Upper lobe of left lung (tissue), 6 donors: ENCODE results near the gene GLP2R. TPM values are rescaled to one million over a fixed set of nuclear protein-coding genes. Genes with fewer than 3 reads are reported as not detected.

Experiments
- ATAC-seq, 2 donors: fragments of 200-7000 bp; cut with Tn5 transposase; one replicate each; pipeline ENCODE4 v1.9.1; 2022; ENCODE audit warnings: mild to moderate bottlenecking in 2 of 2, moderate library complexity in 2 of 2; ENCODE audit not compliant: low FRiP score in 2 of 2
- DNase-seq, 2 donors: peaks; one replicate each; pipeline ENCODE4 v3.0.0-alpha.2; 2019 to 2020
- H3K27ac ChIP-seq, 4 donors: fragments of 200-600 bp; sonication (generic); one replicate each; pipeline ENCODE4 v1.5.1; 2016 to 2019
- H3K27me3 ChIP-seq, 4 donors: fragments of 200-600 bp; sonication (generic); one replicate each; pipeline ENCODE4 v1.5.1; 2017 to 2019
- H3K36me3 ChIP-seq, 4 donors: fragments of 200-600 bp; sonication (generic); one replicate each; pipeline ENCODE4 v1.5.1; 2016 to 2019
- H3K4me1 ChIP-seq, 4 donors: fragments of 200-600 bp; sonication (generic); one replicate each; pipeline ENCODE4 v1.5.1; 2018 to 2019
- H3K4me3 ChIP-seq, 4 donors: fragments of 200-600 bp; sonication (generic); one replicate each; pipeline ENCODE4 v1.5.1; 2017 to 2019; ENCODE audit warnings: mild to moderate bottlenecking in 2 of 4, moderate library complexity in 1 of 4
- H3K9me3 ChIP-seq, 4 donors: fragments of 200-600 bp; sonication (generic); one replicate each; pipeline ENCODE4 v1.5.1; 2018 to 2019
- EP300 ChIP-seq, 4 donors: sonication (generic); formaldehyde crosslinking; IDR thresholded peaks; one replicate each; pipeline ENCODE4 v1.5.1; 2017; ENCODE audit warnings: antibody characterized with exemption in 4 of 4, control low read depth in 2 of 4
- POLR2A ChIP-seq, 4 donors: fragments of 450-650 bp; IDR thresholded peaks; one replicate each; pipeline ENCODE4 v1.5.1; 2016 to 2017; ENCODE audit warnings: antibody characterized with exemption in 4 of 4, mild to moderate bottlenecking in 2 of 4
- POLR2AphosphoS5 ChIP-seq, 2 donors: sonication (generic); formaldehyde crosslinking; IDR thresholded peaks; one replicate each; pipeline ENCODE4 v1.5.1; 2017; ENCODE audit warnings: antibody characterized with exemption in 2 of 2
- WGBS, 2 donors: methylation state at CpG; one replicate each; pipeline ENCODE4 v1.1.5; 2017 to 2018; 5-methylcytosine and 5-hydroxymethylcytosine counted together
- total RNA-seq, 6 donors: library from RNA; depleted of rRNA in 4 of 6; stranded (reverse); fragments of >200 nt in 4 of 6; gene quantifications; one replicate each; pipeline versions ENCODE4 v1.1.0 to v1.2.1, GENCODE V29; 2016 to 2021
- TF ChIP-seq, protein P1 (sequence below), 6 experiments: fragments of 450-650 bp in 4 of 6; fragments of 200-600 bp in 2 of 6; sonication (generic) in 2 of 6; IDR thresholded peaks; one replicate each; pipeline ENCODE4 v1.5.1; 2016 to 2019; ENCODE audit warnings: antibody characterized with exemption in 6 of 6
- donor health status: DM: no; HTN: no; CAD: no; lungs with moderate emphysema.
- donor health status: DM: no; HTN: yes; CAD: no; lungs with severe emphysema.

GLP2R gene
- total RNA-seq, 6 donors from 2014 or later: 0.30 to 2.0 (median 0.78) TPM; not detected in 2

DNA sequence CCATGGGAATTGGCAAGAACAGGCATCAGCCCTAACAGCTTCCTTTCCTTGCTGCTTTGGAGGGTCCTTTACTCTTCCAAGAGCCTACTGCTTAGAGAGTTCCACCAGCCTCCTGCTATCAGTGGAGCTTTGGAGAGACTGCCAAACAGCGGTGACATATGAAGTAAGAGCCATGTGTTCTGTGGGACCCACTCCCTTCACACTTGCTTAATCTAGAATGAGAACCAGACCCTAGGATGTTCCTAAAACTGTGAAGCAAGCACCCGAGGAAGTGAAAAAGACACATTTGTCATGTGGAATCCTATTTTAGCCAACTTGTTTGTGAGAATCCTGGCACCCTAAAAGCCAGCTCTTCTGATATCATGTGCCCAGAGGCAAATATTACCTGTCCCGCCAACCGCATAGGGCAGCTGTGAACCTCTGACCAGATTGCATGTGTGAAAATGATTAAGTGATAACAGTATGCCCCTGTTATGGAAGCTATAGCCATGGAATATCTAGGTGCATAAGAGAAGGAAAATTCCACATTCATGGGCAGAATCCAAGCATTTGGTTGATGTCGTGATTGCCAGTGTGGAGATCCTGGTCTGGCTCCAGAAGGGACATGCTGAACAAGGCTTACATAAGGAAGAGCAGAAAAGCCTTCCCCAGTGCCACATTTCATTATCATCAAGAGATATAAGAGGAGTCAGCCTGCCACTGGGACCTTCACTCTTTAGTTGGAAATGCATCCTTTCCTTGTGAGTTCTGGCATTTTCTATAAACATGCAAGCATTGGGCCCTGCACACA lies 60.6 kb downstream of the GLP2R start:
- no peak for ATAC-seq
- TF ChIP-seq, protein P1, sequence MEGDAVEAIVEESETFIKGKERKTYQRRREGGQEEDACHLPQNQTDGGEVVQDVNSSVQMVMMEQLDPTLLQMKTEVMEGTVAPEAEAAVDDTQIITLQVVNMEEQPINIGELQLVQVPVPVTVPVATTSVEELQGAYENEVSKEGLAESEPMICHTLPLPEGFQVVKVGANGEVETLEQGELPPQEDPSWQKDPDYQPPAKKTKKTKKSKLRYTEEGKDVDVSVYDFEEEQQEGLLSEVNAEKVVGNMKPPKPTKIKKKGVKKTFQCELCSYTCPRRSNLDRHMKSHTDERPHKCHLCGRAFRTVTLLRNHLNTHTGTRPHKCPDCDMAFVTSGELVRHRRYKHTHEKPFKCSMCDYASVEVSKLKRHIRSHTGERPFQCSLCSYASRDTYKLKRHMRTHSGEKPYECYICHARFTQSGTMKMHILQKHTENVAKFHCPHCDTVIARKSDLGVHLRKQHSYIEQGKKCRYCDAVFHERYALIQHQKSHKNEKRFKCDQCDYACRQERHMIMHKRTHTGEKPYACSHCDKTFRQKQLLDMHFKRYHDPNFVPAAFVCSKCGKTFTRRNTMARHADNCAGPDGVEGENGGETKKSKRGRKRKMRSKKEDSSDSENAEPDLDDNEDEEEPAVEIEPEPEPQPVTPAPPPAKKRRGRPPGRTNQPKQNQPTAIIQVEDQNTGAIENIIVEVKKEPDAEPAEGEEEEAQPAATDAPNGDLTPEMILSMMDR (IDR thresholded peaks at IDR 0.05): no peak
- TF ChIP-seq POLR2AphosphoS5 (IDR thresholded peaks at IDR 0.05) (no peak), EP300 (IDR thresholded peaks at IDR 0.05) (no peak), POLR2A (IDR thresholded peaks at IDR 0.05) (no peak)
- 77 to 90% methylated on average over 5 of the region's 5 CpGs for WGBS, 2 donors

DNA sequence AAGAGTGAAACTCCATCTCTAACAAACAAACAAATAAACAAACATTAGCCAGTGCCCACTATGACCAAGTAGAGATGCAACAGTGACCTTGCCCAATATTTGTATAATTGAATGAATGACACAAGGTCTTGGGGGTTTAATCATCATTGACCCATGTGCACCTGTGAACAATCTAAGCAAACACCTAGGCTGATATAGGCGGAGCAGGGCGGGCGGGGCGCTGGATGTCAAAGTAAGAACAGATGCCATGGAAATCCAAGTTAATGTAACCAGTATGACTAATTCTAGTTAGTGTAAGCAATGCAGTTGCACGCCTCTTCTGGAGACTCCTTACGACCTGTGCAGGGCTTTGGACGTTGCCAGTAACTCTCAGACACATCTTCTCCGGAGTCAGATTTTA lies 61.8 kb downstream of the GLP2R start:
- H3K4me1 ChIP-seq: no peaks in the 10 kb centered on the region
- no peak for TF ChIP-seq POLR2AphosphoS5 (IDR thresholded peaks at IDR 0.05)
- no peak for TF ChIP-seq POLR2A (IDR thresholded peaks at IDR 0.05)
- TF ChIP-seq EP300 (IDR thresholded peaks at IDR 0.05): no peak
- DNase-seq (no peak), ATAC-seq (no peak)
- WGBS, 2 donors: 76 to 84% methylated on average over 8 of the region's 8 CpGs
- H3K36me3 ChIP-seq: no peaks in the 10 kb centered on the region
- H3K4me3 ChIP-seq: no peak overlapping the region
- H3K27me3 ChIP-seq: no peaks in the 10 kb centered on the region
- peaks cover 7 to 16% (median 9%) of the 10 kb centered on the region in 4 donors for H3K9me3 ChIP-seq
- H3K27ac ChIP-seq: no peak overlapping the region

More for the DNA sequence above, 60.6 kb downstream of the GLP2R start:
- Histone ChIP-seq H3K4me1 (no peaks in the 10 kb centered on the region), H3K9me3 (peaks cover 7 to 20% (median 12%) of the 10 kb centered on the region in 4 donors), H3K27ac (no peak overlapping the region), H3K27me3 (no peaks in the 10 kb centered on the region), H3K36me3 (no peaks in the 10 kb centered on the region), H3K4me3 (no peak overlapping the region)
- DNase-seq: no peak

DNA sequence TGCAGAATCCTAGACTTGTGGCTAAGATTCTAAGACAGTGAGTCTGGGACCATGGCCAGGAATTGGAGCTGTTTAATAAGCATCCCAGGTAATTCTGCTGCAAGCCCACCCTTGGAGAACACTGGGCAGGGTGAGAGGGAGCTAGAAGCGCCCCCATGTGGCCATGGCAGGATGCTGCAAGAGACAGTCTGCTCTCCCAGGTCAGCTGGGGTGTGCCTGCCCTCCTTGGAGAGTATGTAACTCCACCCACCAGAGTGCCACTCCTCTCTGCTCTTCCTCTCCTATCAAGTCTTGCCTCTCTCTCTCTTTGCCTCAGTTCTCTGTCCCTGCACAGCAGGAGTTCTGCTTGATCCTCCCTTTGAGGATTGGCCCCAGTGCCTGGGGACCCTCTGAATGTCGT lies 64.4 kb downstream of the GLP2R start:
- no peak overlapping the region for H3K4me3 ChIP-seq
- no peaks in the 10 kb centered on the region for H3K4me1 ChIP-seq
- TF ChIP-seq, protein P1 (IDR thresholded peaks at IDR 0.05): peak in 5 of 6 experiments; percentile 14 to 40 (median 23)
- TF ChIP-seq POLR2A (IDR thresholded peaks at IDR 0.05) (no peak), EP300 (IDR thresholded peaks at IDR 0.05) (no peak), POLR2AphosphoS5 (IDR thresholded peaks at IDR 0.05) (no peak)
- peaks cover 0 to 5% (median 0%) of the 10 kb centered on the region in 4 donors for H3K9me3 ChIP-seq
- ATAC-seq (peak in 1 of 2 donors; percentile 78), DNase-seq (peak in 1 of 2 donors; percentile 36)
- no peaks in the 10 kb centered on the region for H3K36me3 ChIP-seq
- 7 to 28% methylated on average over 2 of the region's 2 CpGs for WGBS, 2 donors
- no peak overlapping the region for H3K27ac ChIP-seq
- H3K27me3 ChIP-seq: no peaks in the 10 kb centered on the region

DNA sequence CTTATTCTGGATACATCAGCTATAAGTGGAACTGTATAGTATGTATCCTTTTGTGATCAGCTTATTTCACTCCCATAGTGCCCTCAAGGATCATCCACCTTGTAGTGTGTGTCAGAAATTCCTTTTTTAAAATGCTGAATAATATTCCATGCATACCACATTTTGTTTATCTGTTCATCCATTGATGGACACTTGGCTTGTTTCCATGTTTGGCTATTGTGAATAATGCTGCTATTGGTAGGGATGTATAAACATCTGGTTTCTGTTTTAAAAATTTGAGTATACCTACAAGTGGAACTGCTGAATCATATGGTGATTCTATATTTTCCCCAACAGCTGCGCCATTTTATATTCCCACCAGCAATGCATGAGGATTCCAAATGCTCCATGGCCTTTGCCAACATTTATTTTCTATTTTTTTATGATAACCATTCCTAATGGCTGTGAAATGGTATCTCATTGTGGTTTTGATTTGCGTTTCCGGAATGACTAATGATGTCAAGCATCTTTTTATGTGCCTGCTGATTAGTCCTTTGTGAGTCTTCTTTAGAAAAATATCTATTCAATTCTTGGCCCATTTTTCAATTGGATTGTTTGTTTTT lies 67.8 kb downstream of the GLP2R start:
- Histone ChIP-seq H3K27ac (no peak overlapping the region), H3K9me3 (peaks cover 0 to 5% (median 0%) of the 10 kb centered on the region in 4 donors), H3K4me3 (no peak overlapping the region), H3K4me1 (no peaks in the 10 kb centered on the region), H3K36me3 (no peaks in the 10 kb centered on the region), H3K27me3 (no peaks in the 10 kb centered on the region)
- 51 to 91% methylated on average over 3 of the region's 3 CpGs for WGBS, 2 donors
- no peak for ATAC-seq
- TF ChIP-seq POLR2AphosphoS5 (IDR thresholded peaks at IDR 0.05) (no peak), POLR2A (IDR thresholded peaks at IDR 0.05) (no peak), EP300 (IDR thresholded peaks at IDR 0.05) (no peak)
- TF ChIP-seq, protein P1 (IDR thresholded peaks at IDR 0.05): no peak
- no peak for DNase-seq

DNA sequence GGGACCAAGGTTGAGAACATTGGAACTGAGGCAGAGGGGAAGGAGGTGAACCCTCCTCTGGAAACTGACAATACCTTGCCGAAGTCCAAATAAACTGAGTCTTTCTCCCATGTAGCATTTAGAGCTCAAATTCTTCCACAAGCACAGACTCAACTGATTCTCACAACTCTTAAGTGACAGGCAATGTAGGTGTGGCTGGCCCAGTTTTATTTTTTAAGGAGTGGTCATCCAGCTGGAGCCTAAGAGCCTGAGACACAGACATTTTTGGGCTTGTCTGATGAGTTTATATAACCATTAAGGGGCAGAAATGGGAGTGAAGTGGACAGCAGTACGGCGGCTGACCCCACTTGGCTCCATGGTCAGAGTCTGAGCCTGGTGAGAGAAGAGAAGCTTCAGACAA lies 68.5 kb downstream of the GLP2R start:
- TF ChIP-seq POLR2AphosphoS5 (IDR thresholded peaks at IDR 0.05): no peak
- TF ChIP-seq, protein P1 (IDR thresholded peaks at IDR 0.05): no peak
- no peak for TF ChIP-seq EP300 (IDR thresholded peaks at IDR 0.05)
- no peak for TF ChIP-seq POLR2A (IDR thresholded peaks at IDR 0.05)
- Histone ChIP-seq H3K27me3 (no peaks in the 10 kb centered on the region), H3K4me1 (no peaks in the 10 kb centered on the region), H3K27ac (no peak overlapping the region), H3K9me3 (peaks cover 0 to 5% (median 0%) of the 10 kb centered on the region in 4 donors), H3K36me3 (no peaks in the 10 kb centered on the region), H3K4me3 (no peak overlapping the region)
- WGBS, 2 donors: 86 to 92% methylated on average over 3 of the region's 3 CpGs
- ATAC-seq (no peak), DNase-seq (no peak)
